Rectal smooth muscle tissue (tissue), 1 donor: ENCODE results near the gene TENM4.

ENCODE experiments used
- H3K27ac ChIP-seq: one replicate; pipeline ENCODE4 v1.7.0; 2013; ENCODE audit warnings: low read depth, low read length, inconsistent platforms
- H3K27me3 ChIP-seq: one replicate; pipeline ENCODE4 v1.7.0; 2013; ENCODE audit warnings: low read length; ENCODE audit not compliant: control insufficient read depth, insufficient read depth
- H3K36me3 ChIP-seq: one replicate; pipeline ENCODE4 v1.7.0; 2013; ENCODE audit warnings: low read length; ENCODE audit not compliant: control insufficient read depth, insufficient read depth
- H3K4me1 ChIP-seq: one replicate; pipeline ENCODE4 v1.7.0; 2013; ENCODE audit warnings: low read length; ENCODE audit not compliant: control insufficient read depth, insufficient read depth
- H3K4me3 ChIP-seq: one replicate; pipeline ENCODE4 v1.7.0; 2013; ENCODE audit warnings: low read length
- H3K9ac ChIP-seq: one replicate; pipeline ENCODE4 v1.7.0; 2013; ENCODE audit warnings: low read length

The TENM4 gene

DNA sequence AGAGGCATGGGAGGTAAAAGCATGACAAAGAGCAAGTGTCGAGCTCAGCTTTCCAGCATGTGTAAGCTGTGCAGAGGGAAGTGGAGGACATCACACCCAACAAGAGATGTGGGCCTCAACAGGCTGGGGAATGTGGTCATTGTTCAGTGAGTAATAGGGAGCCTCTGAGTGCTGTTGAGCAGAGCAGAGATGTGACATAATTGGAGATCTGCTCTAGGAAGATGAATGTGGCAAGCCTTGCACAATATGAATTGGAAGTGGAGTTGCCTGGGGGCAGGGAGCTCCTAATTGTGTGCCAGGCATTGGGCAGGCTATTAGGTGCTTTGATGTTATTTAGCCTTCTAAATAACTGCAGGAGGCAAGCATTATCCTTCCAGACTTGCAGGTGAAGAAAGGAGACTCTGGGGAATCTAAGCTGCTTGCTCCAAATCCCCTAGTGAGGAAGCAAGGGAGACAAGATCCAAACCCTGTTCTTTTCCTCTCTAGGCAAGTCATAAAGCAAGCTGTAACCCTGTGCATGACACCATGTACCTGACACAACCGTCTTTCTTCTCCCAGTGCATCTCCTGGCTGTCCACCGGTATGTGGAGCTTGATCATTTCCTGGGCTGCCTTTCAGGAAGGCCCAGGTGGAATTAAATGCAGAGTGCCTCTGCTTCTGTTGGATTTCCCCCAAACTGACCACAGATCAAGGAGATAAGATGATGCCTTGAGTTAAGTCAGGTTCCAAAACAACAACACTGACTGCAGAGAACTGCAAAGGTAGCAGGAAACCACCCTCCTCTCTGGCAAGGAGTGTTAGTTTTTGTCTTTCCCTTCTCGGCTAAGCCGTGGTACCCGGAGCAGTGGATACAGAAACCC is 221.4 kb downstream of the TENM4 start:
- H3K27me3 ChIP-seq: no peaks in the 10 kb centered on the region
- H3K4me3 ChIP-seq: no peak overlapping the region
- H3K4me1 ChIP-seq: no peaks in the 10 kb centered on the region
- no peak overlapping the region for H3K9ac ChIP-seq
- H3K27ac ChIP-seq: no peak overlapping the region
- no peaks in the 10 kb centered on the region for H3K36me3 ChIP-seq

DNA sequence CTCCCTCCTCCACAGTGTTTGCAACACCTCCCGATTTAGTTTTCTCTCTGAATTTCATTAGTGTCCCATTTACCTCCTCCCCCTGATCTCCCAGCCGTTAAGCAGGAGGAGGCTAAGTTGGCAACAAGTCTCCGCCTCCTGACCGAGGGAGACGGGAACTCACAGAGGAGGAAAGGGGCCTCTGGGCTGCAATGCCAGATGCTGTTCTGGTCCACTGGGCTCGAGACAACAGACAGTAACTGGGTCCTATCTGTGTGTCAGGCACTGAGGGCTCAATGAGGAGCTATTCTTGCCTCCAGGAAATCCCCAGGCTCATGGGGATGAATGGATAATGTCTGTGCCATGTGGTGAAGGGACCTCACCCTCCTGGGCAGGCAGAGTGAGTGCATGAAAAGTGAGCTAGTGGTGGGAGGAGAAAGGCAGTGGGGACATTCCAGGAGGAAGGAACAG is 228.1 kb downstream of the TENM4 start:
- Histone ChIP-seq H3K27ac (no peak overlapping the region), H3K4me1 (no peaks in the 10 kb centered on the region), H3K36me3 (no peaks in the 10 kb centered on the region), H3K9ac (no peak overlapping the region), H3K27me3 (no peaks in the 10 kb centered on the region), H3K4me3 (no peak overlapping the region)

DNA sequence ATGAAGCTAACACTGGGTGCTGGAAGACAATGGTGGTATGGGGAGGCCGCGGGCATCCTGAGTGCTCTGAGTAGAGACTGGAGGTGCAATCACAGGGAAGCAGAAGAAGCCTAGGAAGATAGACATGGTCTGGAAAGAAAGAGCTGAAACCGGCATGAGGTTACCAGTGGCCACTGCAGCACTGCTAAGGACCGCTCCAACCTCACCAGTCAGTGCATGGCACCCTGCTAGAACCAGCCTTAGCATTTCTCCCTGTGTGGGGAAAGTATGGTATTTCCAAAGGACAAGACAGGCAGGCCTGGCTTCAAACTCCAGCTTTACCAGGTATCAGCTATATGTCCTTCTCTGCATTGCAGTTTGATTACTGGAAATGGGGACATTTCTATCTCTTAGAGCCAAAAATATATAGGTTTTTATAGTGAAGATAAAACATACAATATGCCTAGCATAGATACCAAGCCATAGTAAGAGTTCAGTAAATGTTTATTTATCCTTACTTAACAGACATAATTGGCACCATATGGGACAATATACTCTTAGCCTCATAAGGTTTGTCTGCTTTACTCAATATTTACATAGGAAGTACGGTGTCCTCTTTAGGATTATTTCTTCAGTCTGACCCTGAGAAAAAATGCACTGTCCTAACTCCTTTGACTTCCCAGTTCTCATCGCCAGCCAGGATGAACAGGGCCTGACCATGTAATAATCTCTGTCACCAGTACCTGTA is 231.1 kb downstream of the TENM4 start:
- no peak overlapping the region for H3K4me3 ChIP-seq
- H3K4me1 ChIP-seq: no peaks in the 10 kb centered on the region
- H3K27me3 ChIP-seq: no peaks in the 10 kb centered on the region
- H3K27ac ChIP-seq: no peak overlapping the region
- H3K36me3 ChIP-seq: no peaks in the 10 kb centered on the region
- H3K9ac ChIP-seq: no peak overlapping the region

DNA sequence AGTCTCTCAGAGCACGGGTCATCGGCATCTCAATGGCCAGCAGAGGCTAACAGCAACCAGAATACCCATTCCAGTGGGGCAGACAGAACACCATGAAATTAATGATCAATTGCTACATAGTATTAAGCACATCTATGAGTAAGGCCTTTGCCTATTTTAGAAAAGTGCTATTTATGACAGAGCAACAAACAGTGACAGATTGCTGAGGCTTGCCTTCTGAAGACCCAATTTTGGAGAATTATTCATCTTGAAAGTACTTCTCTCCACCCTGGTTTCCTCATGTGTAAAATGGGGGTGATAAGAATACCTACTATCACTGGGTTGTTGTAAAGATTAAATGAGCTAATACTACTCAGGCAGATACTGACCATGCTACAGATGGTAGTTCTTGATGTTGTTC is 232.7 kb downstream of the TENM4 start:
- H3K36me3 ChIP-seq: no peaks in the 10 kb centered on the region
- H3K27ac ChIP-seq: no peak overlapping the region
- H3K27me3 ChIP-seq: no peaks in the 10 kb centered on the region
- H3K4me3 ChIP-seq: no peak overlapping the region
- H3K4me1 ChIP-seq: no peaks in the 10 kb centered on the region
- no peak overlapping the region for H3K9ac ChIP-seq

DNA sequence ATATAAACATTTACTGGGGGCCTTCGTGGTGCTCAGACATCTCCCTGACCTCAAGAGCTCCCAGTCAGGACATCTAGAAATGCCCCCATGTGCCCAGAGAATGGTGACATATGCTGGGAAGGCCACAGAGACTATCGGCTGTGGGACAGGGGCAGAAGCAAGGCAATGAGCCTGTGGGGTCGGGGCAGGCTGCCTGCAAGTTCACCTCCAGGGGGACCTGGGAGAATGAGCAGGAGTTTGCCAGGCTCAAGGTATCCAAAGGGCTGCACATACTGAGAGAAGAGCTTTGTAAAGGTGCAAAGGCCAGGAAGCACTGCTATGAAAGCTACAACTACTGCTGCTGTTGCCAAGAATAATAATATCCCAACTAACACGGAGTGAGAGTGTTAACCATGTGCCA is 233.9 kb downstream of the TENM4 start:
- Histone ChIP-seq H3K27ac (no peak overlapping the region), H3K27me3 (no peaks in the 10 kb centered on the region), H3K36me3 (no peaks in the 10 kb centered on the region), H3K4me3 (no peak overlapping the region), H3K4me1 (no peaks in the 10 kb centered on the region), H3K9ac (no peak overlapping the region)

DNA sequence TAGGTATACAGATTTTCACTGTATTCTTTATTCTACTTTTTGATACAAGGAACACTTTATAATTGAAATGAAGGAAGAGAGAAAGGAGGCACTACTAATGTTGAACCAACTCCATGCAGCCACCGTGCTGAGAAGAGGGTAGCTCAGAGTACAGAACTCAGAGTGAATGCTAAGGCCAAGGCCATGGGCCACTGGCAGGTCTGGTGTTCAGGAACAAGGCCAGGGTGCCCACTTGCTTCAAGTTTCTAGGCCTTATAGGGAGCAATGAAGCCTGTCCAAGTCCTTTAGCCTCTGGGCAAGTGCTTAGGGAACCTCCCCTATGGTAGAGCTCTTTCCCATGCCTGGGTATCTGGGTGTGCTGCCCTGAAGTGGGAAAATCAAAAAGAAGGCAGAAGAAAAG is 235.0 kb downstream of the TENM4 start:
- H3K27me3 ChIP-seq: no peaks in the 10 kb centered on the region
- no peak overlapping the region for H3K27ac ChIP-seq
- no peak overlapping the region for H3K9ac ChIP-seq
- H3K36me3 ChIP-seq: no peaks in the 10 kb centered on the region
- H3K4me3 ChIP-seq: no peak overlapping the region
- H3K4me1 ChIP-seq: no peaks in the 10 kb centered on the region

DNA sequence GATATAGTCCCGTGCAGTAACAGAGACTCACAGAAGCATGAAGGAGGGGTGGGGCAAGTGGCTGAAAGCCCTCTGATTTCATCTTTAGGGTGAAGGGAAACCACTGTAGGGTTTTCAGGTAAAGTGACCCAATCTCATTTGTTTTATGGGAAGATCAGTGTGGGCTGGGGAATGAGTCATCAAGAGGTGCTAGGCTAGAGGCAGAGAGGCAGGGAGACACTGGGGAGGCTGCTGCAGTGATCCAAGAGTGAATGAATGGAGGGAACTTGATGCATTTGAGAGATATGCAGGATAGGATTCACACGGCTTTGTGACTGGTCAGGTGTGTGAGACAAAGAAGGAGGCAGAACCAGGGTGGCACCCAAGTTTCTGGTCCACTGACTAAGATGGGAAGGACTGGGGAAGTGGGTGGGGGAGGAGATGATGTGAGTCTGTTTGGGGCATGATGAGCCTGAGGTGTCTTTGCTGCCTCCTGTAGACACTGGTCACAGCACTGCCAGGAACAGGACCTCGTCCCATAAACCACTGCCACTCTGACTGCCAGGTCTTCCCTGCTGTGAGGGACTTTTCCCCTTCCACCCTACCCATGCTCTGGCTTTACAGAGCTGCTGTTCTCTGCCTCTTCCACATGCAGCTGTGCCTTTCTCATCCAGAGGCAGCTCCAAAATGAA is 239.0 kb downstream of the TENM4 start:
- H3K4me3 ChIP-seq: no peak overlapping the region
- H3K27ac ChIP-seq: no peak overlapping the region
- no peaks in the 10 kb centered on the region for H3K27me3 ChIP-seq
- H3K36me3 ChIP-seq: no peaks in the 10 kb centered on the region
- H3K9ac ChIP-seq: no peak overlapping the region
- H3K4me1 ChIP-seq: no peaks in the 10 kb centered on the region

DNA sequence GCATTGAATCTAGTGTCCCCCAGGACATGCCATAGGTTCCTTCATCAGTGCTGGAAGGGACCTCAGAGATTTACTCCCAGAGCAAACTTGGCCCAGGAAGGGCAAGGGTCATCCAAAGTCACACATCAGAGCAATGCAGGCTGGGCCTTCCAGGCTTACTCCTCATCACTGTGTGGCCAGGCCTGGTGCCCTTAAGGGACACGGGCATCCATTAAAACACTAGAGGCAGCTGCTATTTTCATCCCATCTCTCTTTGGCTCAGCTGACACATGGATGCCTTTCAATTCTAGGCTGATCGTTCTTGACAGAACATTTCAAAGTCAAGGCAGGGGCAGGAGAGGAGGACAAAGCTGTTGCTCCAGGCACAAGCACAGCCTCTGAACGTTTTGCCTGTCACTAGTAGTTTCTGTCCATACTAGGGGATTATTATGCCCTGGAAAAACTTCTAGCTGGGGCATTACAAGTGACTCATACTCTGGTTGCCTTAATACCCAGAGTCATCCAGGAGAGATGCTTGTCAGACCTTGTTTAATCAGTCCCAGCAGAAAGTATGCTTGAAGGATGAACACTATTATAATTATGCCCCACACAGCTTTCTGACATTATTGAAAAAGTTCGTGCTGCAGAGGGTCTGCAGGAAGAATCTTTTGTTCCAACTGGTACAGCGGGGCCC is 240.3 kb downstream of the TENM4 start:
- no peaks in the 10 kb centered on the region for H3K36me3 ChIP-seq

DNA sequence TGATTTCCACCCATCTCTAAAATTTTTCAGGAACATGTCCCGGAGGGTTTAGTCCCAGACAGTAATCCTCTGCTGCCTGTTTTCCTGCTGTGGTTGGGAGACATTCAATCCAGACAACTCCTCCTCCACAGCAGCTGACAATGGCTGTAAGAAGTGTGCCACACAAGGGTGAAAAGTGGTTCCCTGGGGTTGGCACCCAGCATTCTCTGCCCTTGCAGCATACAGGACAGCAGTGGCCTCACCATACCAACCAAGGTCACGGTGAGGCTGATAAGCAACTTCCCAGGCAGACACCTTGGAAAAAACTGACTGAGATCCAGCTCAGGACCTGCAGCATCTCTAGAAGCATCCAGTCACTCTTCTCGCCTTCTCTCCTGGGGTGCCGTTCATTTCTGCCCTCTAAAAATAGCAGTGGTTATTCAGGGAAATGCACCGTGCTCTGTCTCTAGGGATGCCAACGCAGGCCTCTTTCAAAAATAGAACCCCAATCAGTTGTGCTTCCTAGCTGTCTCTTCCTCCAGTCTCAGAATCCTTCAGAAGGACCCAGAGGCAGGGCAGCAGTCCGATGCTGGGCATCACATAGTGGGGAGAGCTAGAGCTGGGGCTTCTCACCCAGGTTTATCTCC is 241.0 kb downstream of the TENM4 start:
- H3K27ac ChIP-seq: no peak overlapping the region
- no peak overlapping the region for H3K4me3 ChIP-seq
- no peaks in the 10 kb centered on the region for H3K27me3 ChIP-seq
- no peaks in the 10 kb centered on the region for H3K4me1 ChIP-seq
- H3K36me3 ChIP-seq: no peaks in the 10 kb centered on the region
- no peak overlapping the region for H3K9ac ChIP-seq

More for the DNA sequence above, 240.3 kb downstream of the TENM4 start:
- Histone ChIP-seq H3K27ac (no peak overlapping the region), H3K4me1 (no peaks in the 10 kb centered on the region), H3K9ac (no peak overlapping the region), H3K4me3 (no peak overlapping the region), H3K27me3 (no peaks in the 10 kb centered on the region)

DNA sequence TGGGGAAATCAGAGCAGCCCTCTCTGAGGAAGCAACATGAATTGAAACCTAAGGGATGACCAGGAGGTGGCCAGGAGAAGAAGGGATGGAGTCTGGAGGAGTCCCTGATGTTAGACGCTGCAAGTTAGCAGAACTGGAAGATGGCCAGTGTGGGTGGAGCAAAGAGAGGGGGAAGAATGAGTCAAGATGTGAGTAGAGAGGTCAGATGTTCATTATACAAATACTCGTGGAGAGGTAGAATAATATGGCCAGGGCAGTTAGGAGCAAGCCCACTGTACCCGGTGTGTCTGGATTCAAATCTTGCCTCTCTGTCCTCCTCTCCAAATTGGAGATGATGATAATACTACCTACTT is 242.0 kb downstream of the TENM4 start:
- H3K4me1 ChIP-seq: no peaks in the 10 kb centered on the region
- H3K36me3 ChIP-seq: no peaks in the 10 kb centered on the region
- H3K4me3 ChIP-seq: no peak overlapping the region
- H3K9ac ChIP-seq: no peak overlapping the region
- no peaks in the 10 kb centered on the region for H3K27me3 ChIP-seq
- H3K27ac ChIP-seq: no peak overlapping the region

DNA sequence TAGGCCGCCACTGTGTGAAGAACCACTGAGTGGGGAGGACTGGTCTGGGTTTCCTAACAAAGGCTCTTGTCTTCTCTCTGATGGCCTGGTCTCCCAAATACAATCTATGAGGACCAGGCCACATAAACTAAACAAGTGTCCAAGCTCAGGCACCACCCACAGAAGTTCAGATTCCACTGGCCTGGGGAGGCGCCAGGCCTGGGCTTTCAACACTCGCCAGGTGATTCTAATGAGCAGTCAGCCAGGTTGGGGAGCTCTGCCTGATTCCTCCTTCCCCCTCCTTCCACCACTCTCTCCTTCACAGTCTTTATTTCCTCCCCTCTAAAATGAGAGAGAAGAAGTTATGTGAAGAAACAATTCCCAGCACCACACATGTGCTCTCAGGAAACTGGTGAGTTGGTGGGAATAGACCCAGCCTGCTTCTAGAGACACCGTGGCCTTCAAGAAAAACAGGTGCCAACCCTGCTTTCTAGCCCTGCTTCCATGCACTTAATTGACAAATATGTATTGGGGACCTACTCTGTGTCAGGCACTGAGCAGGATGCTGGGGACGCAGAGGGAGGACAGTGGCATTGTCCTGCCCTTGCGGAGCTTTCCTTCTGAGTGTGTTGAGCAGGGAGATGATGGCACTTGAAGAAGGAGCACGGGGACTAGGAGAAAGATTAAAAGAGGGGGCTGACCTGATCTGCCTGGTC is 242.5 kb downstream of the TENM4 start:
- Histone ChIP-seq H3K4me1 (no peaks in the 10 kb centered on the region), H3K27ac (no peak overlapping the region), H3K27me3 (no peaks in the 10 kb centered on the region), H3K9ac (no peak overlapping the region), H3K4me3 (no peak overlapping the region), H3K36me3 (no peaks in the 10 kb centered on the region)
